ENCODE results near the gene POLR2E. TPM values are rescaled to one million over a fixed set of nuclear protein-coding genes. Genes with fewer than 3 reads are reported as not detected.

Gene POLR2E
- total RNA-seq, 2 experiments from 2014 or later, result 171 to 229 TPM

GRCh38 chr19:1067341-1067957 lies 27.7 kb downstream of the POLR2E start:
- Mint-ChIP-seq H3K4me1 (peaks cover 44% of the 10 kb centered on the region), H3K27ac (peak overlapping the region; percentile 85), H3K4me3 (peak overlapping the region; percentile 85), H3K27me3 (no peaks in the 10 kb centered on the region), H3K36me3 (ENCODE audit: low read depth) (peaks cover 28% of the 10 kb centered on the region), H3K9me3 (ENCODE audit: low read depth) (no peaks in the 10 kb centered on the region)
- POLR2A ChIA-PET, result interaction anchor here (0.9 to 2.1 kb wide), 6 partner anchors 8 to 201 kb away, joined by 3 to 8 read pairs (median 4); partner anchors contain the start of gene CIRBP
- ATAC-seq (peak; percentile 20), DNase-seq (no peak)
- CTCF ChIA-PET, result interaction anchor here (0.5 to 3.3 kb wide), 8 partner anchors 9 to 202 kb away, joined by 3 to 26 read pairs (median 3); partner anchors contain the start of gene CIRBP
- intact Hi-C loops (cut with DNase I, micrococcal nuclease), result loop anchor here (1.0 to 10.0 kb wide), 14 partner anchors 10 to 787 kb away; partner anchors contain the start of genes ABCA7 (in 1 of the 2), ATP5F1D (in 1 of the 2), CNN2 (in 1 of the 2) and GPX4 (in 1 of the 2)

GRCh38 chr19:1066748-1067340 lies 28.3 kb downstream of the POLR2E start, which contains the start of gene ARHGAP45:
Gene ARHGAP45 (plus strand): TSS chr19:1067167. CDS start chr19:1067406, 239 bp downstream.
- ChIA-PET CTCF (interaction anchor here (0.8 to 3.3 kb wide), 6 partner anchors 9 to 203 kb away, joined by 3 to 26 read pairs (median 4); partner anchors contain the start of gene CIRBP), POLR2A (interaction anchor here (0.9 to 2.1 kb wide), 5 partner anchors 9 to 202 kb away, joined by 3 to 8 read pairs (median 4); partner anchors contain the start of gene CIRBP)
- no peaks in the 10 kb centered on the region for H3K9me3 Mint-ChIP-seq (ENCODE audit: low read depth)
- peaks cover 38% of the 10 kb centered on the region for H3K4me1 Mint-ChIP-seq
- ATAC-seq (peak; percentile 48), DNase-seq (peak; percentile 91)
- H3K27ac Mint-ChIP-seq, result peak within 1 kb of the TSS; percentile 85
- H3K27me3 Mint-ChIP-seq, result no peaks in the 10 kb centered on the region
- H3K4me3 Mint-ChIP-seq, result peak within 1 kb of the TSS; percentile 85
- intact Hi-C loops (cut with DNase I, micrococcal nuclease), result loop anchor here (1.0 to 10.0 kb wide), 14 partner anchors 10 to 788 kb away; partner anchors contain the start of genes ABCA7 (in 1 of the 2), ATP5F1D (in 1 of the 2), CNN2 (in 1 of the 2) and GPX4 (in 1 of the 2)
- H3K36me3 Mint-ChIP-seq (ENCODE audit: low read depth), result peaks cover 22% of the 10 kb centered on the region

- Mint-ChIP-seq H3K36me3 (ENCODE audit: low read depth) (peaks cover 19% of the 10 kb centered on the region), H3K27ac (no peak overlapping the region)
Measured at GRCh38 chr19:1066251-1066747, 28.9 kb downstream of the POLR2E start.

GRCh38 chr19:1065606-1066109 lies 29.5 kb downstream of the POLR2E start:
- Mint-ChIP-seq H3K36me3 (ENCODE audit: low read depth) (peaks cover 17% of the 10 kb centered on the region), H3K4me3 (peak overlapping the region; percentile 21), H3K27me3 (no peaks in the 10 kb centered on the region), H3K9me3 (ENCODE audit: low read depth) (no peaks in the 10 kb centered on the region), H3K27ac (no peak overlapping the region), H3K4me1 (peaks cover 35% of the 10 kb centered on the region)
- POLR2A ChIA-PET, result no interaction called here
- no peak for ATAC-seq
- no peak for DNase-seq
- CTCF ChIA-PET, result interaction anchor here (0.7 to 3.3 kb wide), 7 partner anchors 10 to 208 kb away, joined by 3 to 26 read pairs (median 7); partner anchors contain the start of genes RNU6-2 and TMEM259
- intact Hi-C loops (cut with DNase I, micrococcal nuclease), result loop anchor here (2.0 to 10.0 kb wide), 9 partner anchors 37 to 789 kb away; partner anchors contain the start of genes ATP5F1D (in 1 of the 2), CNN2 (in 1 of the 2), GPX4 (in 1 of the 2) and MIDN (in 1 of the 2)

More at GRCh38 chr19:1066251-1066747, 28.9 kb downstream of the POLR2E start:
- intact Hi-C loops (cut with DNase I, micrococcal nuclease), result loop anchor here (2.0 to 10.0 kb wide), 9 partner anchors 36 to 789 kb away; partner anchors contain the start of genes ATP5F1D (in 1 of the 2), CNN2 (in 1 of the 2), GPX4 (in 1 of the 2) and MIDN (in 1 of the 2)
- POLR2A ChIA-PET, result interaction anchor here (1.2 to 2.1 kb wide), 2 partner anchors 14 to 203 kb away, joined by 4 to 8 read pairs; partner anchors contain the start of gene CIRBP
- CTCF ChIA-PET, result interaction anchor here (0.7 to 3.3 kb wide), 6 partner anchors 10 to 207 kb away, joined by 3 to 26 read pairs (median 6); no protein-coding TSS in a partner anchor
- ATAC-seq (no peak), DNase-seq (no peak)
- H3K4me3 Mint-ChIP-seq, result peak overlapping the region; percentile 55
- no peaks in the 10 kb centered on the region for H3K27me3 Mint-ChIP-seq
- peaks cover 35% of the 10 kb centered on the region for H3K4me1 Mint-ChIP-seq
- no peaks in the 10 kb centered on the region for H3K9me3 Mint-ChIP-seq (ENCODE audit: low read depth)

- CTCF ChIA-PET, result interaction anchor here (0.6 to 3.3 kb wide), 15 partner anchors 11 to 197 kb away, joined by 3 to 26 read pairs (median 4); partner anchors contain the start of genes ABCA7, GPX4, RNU6-2 and TMEM259
- intact Hi-C loops (cut with DNase I, micrococcal nuclease), result loop anchor here (5.0 to 10.0 kb wide), 5 partner anchors 37 to 790 kb away; partner anchors contain the start of genes CNN2 (in 1 of the 2), GPX4 (in 1 of the 2) and PTBP1 (in 1 of the 2)
- ATAC-seq (peak; percentile 48), DNase-seq (peak; percentile 86)
- Mint-ChIP-seq H3K9me3 (ENCODE audit: low read depth) (no peaks in the 10 kb centered on the region), H3K27ac (no peak overlapping the region), H3K27me3 (no peaks in the 10 kb centered on the region), H3K36me3 (ENCODE audit: low read depth) (peaks cover 13% of the 10 kb centered on the region), H3K4me1 (peaks cover 33% of the 10 kb centered on the region), H3K4me3 (no peak overlapping the region)
- POLR2A ChIA-PET, result interaction anchor here (1.0 kb wide), 2 partner anchors 25 to 43 kb away, joined by 3 to 4 read pairs; partner anchors contain the start of genes ABCA7 and RNU6-2
Measured at GRCh38 chr19:1064661-1065605, 30.2 kb downstream of the POLR2E start.

GRCh38 chr19:1063909-1064660 lies 31.1 kb downstream of the POLR2E start:
- peaks cover 6% of the 10 kb centered on the region for H3K36me3 Mint-ChIP-seq (ENCODE audit: low read depth)
- H3K9me3 Mint-ChIP-seq (ENCODE audit: low read depth), result no peaks in the 10 kb centered on the region
- H3K27me3 Mint-ChIP-seq, result no peaks in the 10 kb centered on the region
- ATAC-seq (no peak), DNase-seq (no peak)
- peaks cover 27% of the 10 kb centered on the region for H3K4me1 Mint-ChIP-seq
- ChIA-PET CTCF (interaction anchor here (0.6 to 3.3 kb wide), 12 partner anchors 12 to 197 kb away, joined by 3 to 26 read pairs (median 5); partner anchors contain the start of genes ABCA7, GPX4, RNU6-2 and TMEM259), POLR2A (interaction anchor here (1.0 kb wide), 2 partner anchors 24 to 43 kb away, joined by 3 to 4 read pairs; partner anchors contain the start of genes ABCA7 and RNU6-2)
- no peak overlapping the region for H3K4me3 Mint-ChIP-seq
- intact Hi-C loops (cut with DNase I, micrococcal nuclease), result loop anchor here in 1 of 2 experiments (1.0 to 10.0 kb wide), 2 partner anchors 202 to 791 kb away; no protein-coding TSS in a partner anchor
- H3K27ac Mint-ChIP-seq, result no peak overlapping the region

GRCh38 chr19:1063030-1063908 lies 31.9 kb downstream of the POLR2E start:
- H3K4me1 Mint-ChIP-seq, result peaks cover 21% of the 10 kb centered on the region
- peak; percentile 84 for DNase-seq
- H3K27me3 Mint-ChIP-seq, result no peaks in the 10 kb centered on the region
- ChIA-PET POLR2A (no interaction called here), CTCF (interaction anchor here (0.5 to 1.2 kb wide), 2 partner anchors 23 to 24 kb away, joined by 3 to 4 read pairs; partner anchors contain the start of gene ABCA7)
- H3K4me3 Mint-ChIP-seq, result no peak overlapping the region
- H3K27ac Mint-ChIP-seq, result no peak overlapping the region
- no peaks in the 10 kb centered on the region for H3K36me3 Mint-ChIP-seq (ENCODE audit: low read depth)
- intact Hi-C loops (cut with DNase I, micrococcal nuclease), result loop anchor here in 1 of 2 experiments (1.0 to 10.0 kb wide), 2 partner anchors 201 to 792 kb away; no protein-coding TSS in a partner anchor
- H3K9me3 Mint-ChIP-seq (ENCODE audit: low read depth), result no peaks in the 10 kb centered on the region
- ATAC-seq, result peak; percentile 28

GRCh38 chr19:1062387-1063029 lies 32.7 kb downstream of the POLR2E start:
- no peak overlapping the region for H3K27ac Mint-ChIP-seq
- POLR2A ChIA-PET, result no interaction called here
- peaks cover 27% of the 10 kb centered on the region for H3K4me1 Mint-ChIP-seq
- peaks cover under 1% of the 10 kb centered on the region for H3K9me3 Mint-ChIP-seq (ENCODE audit: low read depth)
- intact Hi-C loops (cut with DNase I, micrococcal nuclease), result loop anchor here in 1 of 2 experiments (1.0 to 10.0 kb wide), 4 partner anchors 20 to 792 kb away; no protein-coding TSS in a partner anchor
- peaks cover 5% of the 10 kb centered on the region for H3K36me3 Mint-ChIP-seq (ENCODE audit: low read depth)
- H3K4me3 Mint-ChIP-seq, result no peak overlapping the region
- CTCF ChIA-PET, result interaction anchor here (0.5 kb wide), 1 partner anchor 24 kb away, joined by 3 read pairs; no protein-coding TSS in a partner anchor
- DNase-seq, result no peak
- no peaks in the 10 kb centered on the region for H3K27me3 Mint-ChIP-seq
- ATAC-seq, result peak; percentile 25
